Liver (tissue), 3 donors: ENCODE data around the gene AMACR.

Source experiments
- CTCF ChIP-seq: fragments of 150-350 bp; IDR thresholded peaks from 2 replicates; pipeline ENCODE4 v1.5.1; 2017; ENCODE audit warnings: improper control_type of control experiment, low read depth, low read length; ENCODE audit not compliant: missing input control
- FOXA1 ChIP-seq: IDR thresholded peaks from 2 replicates; pipeline ENCODE4 v1.6.1; 2016; ENCODE audit warnings: antibody characterized with exemption
- MAX ChIP-seq: IDR thresholded peaks from 2 replicates; pipeline ENCODE4 v1.6.1; 2016; ENCODE audit warnings: antibody characterized with exemption
- REST ChIP-seq: IDR thresholded peaks from 2 replicates; pipeline ENCODE4 v1.6.1; 2016; ENCODE audit warnings: antibody characterized with exemption, mild to moderate bottlenecking
- RXRA ChIP-seq, 2 donors: IDR thresholded peaks; 2 replicates each; pipeline ENCODE4 v1.6.1; 2017 to 2018; ENCODE audit warnings: antibody characterized with exemption in 2 of 2, mild to moderate bottlenecking in 1 of 2
- SP1 ChIP-seq: IDR thresholded peaks from 2 replicates; pipeline ENCODE4 v1.6.1; 2018; ENCODE audit warnings: antibody characterized with exemption, mild to moderate bottlenecking
- TAF1 ChIP-seq: conservative IDR thresholded peaks from 2 replicates; pipeline ENCODE4 v1.6.1; 2016; ENCODE audit warnings: antibody characterized with exemption, mild to moderate bottlenecking
- YY1 ChIP-seq: IDR thresholded peaks from 2 replicates; pipeline ENCODE4 v1.6.1; 2016; ENCODE audit warnings: antibody characterized with exemption, mild to moderate bottlenecking
- TF ChIP-seq, protein P1 (sequence below): IDR thresholded peaks from 2 replicates; pipeline ENCODE4 v1.6.1; 2016; ENCODE audit warnings: antibody characterized with exemption
- TF ChIP-seq, protein P2 (sequence below): IDR thresholded peaks from 2 replicates; pipeline ENCODE4 v1.6.1; 2016; ENCODE audit warnings: antibody characterized with exemption
- donor health status: healthy.
- donor health status: healthy.

GRCh38 chr5:34011536-34011935 is 3.7 kb upstream of the AMACR start:
- TF ChIP-seq CTCF = no peak
- TF ChIP-seq REST = no peak
- TF ChIP-seq, protein P1, sequence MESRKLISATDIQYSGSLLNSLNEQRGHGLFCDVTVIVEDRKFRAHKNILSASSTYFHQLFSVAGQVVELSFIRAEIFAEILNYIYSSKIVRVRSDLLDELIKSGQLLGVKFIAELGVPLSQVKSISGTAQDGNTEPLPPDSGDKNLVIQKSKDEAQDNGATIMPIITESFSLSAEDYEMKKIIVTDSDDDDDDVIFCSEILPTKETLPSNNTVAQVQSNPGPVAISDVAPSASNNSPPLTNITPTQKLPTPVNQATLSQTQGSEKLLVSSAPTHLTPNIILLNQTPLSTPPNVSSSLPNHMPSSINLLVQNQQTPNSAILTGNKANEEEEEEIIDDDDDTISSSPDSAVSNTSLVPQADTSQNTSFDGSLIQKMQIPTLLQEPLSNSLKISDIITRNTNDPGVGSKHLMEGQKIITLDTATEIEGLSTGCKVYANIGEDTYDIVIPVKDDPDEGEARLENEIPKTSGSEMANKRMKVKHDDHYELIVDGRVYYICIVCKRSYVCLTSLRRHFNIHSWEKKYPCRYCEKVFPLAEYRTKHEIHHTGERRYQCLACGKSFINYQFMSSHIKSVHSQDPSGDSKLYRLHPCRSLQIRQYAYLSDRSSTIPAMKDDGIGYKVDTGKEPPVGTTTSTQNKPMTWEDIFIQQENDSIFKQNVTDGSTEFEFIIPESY = no peak
- no peak for TF ChIP-seq TAF1
- no peak for TF ChIP-seq FOXA1
- no peak for TF ChIP-seq RXRA (IDR thresholded peaks at IDR 0.05)
- TF ChIP-seq YY1 = no peak
- no peak for TF ChIP-seq SP1
- no peak for TF ChIP-seq MAX
- TF ChIP-seq, protein P2, sequence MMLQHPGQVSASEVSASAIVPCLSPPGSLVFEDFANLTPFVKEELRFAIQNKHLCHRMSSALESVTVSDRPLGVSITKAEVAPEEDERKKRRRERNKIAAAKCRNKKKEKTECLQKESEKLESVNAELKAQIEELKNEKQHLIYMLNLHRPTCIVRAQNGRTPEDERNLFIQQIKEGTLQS = no peak
